HG03520 (cell line): ENCODE data around the gene MCM6.
"Not testable (repeated sequence)": the region's sequence is repeated elsewhere in the genome, so short reads cannot be mapped to it uniquely, and the experiment has no call there.

ENCODE experiments used
- ATAC-seq: cut with Tn5 transposase; IDR thresholded peaks from one replicate; pipeline ENCODE4 v1.9.1; 2021; ENCODE audit warnings: mild to moderate bottlenecking, moderate library complexity; ENCODE audit not compliant: unreplicated experiment

The MCM6 gene

DNA sequence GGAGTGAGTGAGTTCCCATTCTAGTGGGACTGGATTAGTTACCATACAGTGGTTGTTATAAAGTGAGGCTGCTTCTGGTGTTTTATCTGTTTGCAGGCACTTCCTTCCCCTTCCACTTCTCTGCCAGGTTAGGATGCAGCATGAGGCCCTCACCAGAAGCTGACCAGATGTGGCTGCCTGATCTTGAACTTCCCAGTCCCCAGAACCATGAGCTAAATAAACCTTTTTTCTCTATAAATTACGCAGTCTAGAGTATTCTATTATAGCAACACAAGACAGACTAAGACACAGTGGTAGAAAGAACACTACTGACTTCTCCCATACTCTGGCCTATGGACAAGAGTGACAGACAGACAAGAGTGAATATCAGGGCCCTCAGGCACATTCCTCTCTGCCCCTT, 53.4 kb downstream of the MCM6 start:
- no peak for ATAC-seq

DNA sequence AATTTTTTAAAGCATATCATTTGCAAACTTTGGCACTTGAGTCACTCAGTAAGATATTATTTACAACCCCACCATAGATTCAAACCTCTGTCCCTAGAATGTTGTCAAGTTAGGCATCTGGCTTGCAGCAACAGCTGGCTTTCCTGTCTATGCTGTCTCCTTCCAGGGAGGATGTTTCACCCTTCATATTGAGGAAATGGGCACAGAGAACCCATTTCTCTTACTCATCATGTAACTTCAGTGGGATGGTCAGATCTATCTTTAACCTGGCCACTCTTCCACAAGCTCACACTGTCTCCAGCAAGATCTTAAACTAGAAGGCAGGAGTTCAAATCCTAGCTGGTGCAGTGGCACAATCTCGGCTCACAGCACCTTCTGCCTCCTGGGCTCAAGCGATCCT, 55.1 kb downstream of the MCM6 start:
- ATAC-seq = no peak

DNA sequence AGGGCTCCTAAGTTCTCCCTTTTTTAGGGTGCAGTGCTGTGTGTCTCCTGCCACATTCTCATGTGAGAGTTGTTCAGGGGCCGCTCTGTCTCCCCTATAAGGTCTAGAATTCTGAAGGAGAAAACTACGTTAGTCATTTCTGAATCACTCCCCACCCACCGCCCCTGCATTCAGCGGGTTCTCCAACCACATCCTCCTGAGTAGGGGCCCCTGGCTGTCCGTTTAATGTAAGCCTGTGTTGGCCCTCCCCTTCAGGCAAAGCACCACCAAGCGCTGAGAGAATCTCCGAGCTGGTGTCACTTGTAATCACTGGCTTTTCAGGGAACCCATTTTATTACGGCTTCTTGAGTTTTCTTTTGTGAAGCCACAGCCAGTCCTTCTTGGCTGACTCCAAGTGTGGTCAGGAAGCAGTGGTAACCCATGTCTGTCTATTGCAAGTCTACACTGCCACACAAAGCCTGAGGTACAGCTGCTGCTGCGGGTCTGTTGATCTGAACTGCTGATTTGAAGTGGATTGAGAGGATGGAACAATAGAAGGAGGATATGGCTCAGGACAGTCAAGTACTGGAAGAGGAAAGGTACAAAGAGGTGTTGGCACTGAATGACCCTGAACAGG, 56.1 kb downstream of the MCM6 start:
- ATAC-seq = peak; percentile 88

DNA sequence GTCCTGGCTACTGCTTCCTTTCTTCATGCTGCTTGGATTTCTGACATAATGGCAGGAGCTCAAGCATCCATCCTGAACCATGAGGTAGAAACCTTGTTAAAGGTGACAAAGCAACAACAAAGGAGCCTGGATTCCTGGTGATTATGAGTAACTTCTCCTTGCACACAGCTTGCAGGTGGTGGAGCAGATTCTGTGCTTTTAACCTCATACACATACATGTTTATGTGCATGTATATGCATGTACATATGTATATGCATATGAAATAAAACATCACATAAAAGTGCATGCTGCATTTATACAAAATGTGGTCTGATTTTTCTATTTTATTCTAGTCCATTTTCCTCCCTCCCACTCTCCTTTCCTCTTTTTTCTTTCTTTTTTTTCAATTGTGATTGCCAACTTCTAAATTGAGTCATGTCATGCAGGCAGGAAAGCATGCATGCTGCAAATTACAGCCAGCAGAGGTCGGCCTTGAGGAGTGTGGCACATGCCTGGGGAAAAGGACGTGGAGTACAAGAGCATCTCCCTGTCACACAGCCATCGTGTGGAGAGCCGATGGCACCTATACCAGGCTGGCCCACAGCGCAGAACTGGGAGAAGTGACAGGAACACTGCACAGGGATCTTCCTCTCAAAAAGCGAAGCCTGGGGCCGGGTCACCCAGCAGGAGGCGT, 57.2 kb downstream of the MCM6 start:
- no peak for ATAC-seq

- ATAC-seq = no peak
Measured at GRCh38 chr2:135817951-135818350, 58.3 kb downstream of the MCM6 start.

- ATAC-seq = no peak
Measured at GRCh38 chr2:135817466-135817865, 58.8 kb downstream of the MCM6 start.

DNA sequence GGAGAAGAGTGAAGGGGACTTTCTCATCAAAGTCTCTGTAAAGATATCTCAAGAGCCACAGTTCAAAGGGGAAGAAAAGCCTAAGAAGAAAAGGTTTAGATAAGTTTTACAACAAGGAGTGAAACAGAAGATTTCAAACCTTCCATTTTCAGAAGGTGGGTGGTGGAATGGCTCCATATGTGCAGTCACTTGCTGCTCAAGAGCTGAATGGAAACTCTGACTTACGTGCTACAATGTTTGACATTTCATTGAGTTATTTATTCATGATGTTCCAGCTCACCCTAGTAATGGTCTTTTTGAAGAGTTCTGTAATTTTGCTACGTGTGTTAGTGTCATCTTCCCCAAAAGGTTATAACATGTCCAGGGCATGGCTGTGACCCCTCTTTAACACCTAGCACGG, 61.0 kb downstream of the MCM6 start:
- ATAC-seq = no peak

DNA sequence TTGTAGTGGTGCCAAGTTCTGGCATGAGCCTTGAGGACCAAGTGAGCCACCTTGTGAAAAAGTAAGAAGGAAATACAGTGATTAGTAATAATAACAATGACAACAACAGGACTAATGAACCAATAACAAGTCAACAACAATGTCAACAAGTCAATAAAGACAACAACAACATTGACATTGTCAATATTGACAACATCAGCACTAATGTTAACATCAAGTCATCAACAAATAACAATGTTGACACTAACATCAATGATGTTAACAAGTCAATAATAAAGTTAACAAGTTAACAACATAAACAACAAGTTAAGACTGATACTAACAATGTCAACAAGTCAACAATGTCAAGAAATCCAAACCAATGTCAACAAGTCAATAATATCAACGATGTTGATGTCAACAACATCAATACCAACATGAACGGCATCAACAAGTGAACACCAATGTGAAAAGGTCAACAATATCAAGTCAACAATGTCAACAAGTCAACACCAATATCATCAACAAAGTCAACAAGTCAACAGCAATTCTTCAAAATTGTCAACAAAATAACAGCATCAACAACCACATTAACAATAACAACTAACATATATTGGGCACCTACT, 63.2 kb downstream of the MCM6 start:
- no peak for ATAC-seq

GRCh38 chr2:135807874-135808273, 68.4 kb downstream of the MCM6 start:
- ATAC-seq = not testable (repeated sequence)

GRCh38 chr2:135803278-135803677, 73.0 kb downstream of the MCM6 start:
- no peak for ATAC-seq

GRCh38 chr2:135802350-135802749, 73.9 kb downstream of the MCM6 start:
- ATAC-seq = no peak

GRCh38 chr2:135800513-135801460, 75.5 kb downstream of the MCM6 start:
- ATAC-seq = no peak

DNA sequence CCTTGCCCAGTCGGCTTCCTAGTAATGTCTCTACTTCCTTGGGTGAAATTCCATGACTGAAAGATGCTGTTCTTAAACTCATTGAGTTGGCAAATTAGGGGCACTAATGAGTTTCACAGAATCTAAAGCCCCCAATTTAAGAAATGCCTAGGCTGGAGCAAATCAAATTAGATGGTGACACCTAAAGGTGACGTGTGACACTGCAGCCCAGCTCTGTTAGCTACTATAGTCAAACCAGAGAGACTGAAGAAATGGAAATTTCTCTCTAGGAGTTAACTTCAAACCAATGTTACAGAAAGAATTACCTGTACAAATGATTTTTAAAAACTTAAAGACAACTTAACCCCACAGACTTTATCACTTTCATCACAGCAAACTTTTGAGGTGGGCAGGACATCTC, 76.5 kb downstream of the MCM6 start:
- ATAC-seq = no peak

DNA sequence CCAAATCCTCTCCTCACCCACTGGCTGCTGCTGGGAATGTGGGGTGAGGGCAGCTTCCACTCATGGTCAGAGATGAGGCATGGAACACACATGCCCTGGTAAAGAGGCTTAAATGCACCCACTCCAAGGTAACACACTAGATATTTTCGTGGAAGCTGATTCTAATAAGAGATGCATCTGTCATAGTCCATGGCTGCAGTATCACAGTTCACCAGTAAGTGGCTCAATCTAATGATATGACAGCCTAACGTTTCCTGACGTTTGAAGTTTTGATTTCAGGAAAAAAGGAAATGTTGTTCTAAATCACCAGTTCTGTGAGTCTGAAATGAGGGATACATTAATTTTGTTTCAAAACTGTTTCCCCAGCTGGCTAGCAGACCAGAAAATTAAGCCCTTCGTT, 77.5 kb downstream of the MCM6 start:
- ATAC-seq = no peak

DNA sequence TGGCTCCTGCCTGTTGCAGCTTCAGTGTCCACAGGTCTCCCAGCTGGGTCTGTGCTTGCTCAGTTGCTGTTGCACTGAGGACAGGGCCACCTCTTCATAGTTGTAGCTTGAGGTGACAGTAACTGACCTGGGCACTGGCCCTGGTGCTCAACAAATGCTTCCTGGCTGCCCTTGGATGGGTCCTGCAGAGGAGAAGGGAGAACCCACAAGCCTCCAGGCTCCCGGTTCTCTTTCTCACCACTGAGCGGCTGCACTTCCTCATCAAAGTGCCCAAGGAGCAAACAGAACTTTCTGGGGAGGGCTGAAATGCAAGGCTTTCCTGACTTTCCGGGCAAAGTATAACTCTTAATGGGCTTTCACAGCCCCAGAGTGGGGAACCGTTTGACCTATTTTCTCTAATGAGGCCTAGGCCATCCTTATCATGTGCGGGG, 78.0 kb downstream of the MCM6 start:
- no peak for ATAC-seq

DNA sequence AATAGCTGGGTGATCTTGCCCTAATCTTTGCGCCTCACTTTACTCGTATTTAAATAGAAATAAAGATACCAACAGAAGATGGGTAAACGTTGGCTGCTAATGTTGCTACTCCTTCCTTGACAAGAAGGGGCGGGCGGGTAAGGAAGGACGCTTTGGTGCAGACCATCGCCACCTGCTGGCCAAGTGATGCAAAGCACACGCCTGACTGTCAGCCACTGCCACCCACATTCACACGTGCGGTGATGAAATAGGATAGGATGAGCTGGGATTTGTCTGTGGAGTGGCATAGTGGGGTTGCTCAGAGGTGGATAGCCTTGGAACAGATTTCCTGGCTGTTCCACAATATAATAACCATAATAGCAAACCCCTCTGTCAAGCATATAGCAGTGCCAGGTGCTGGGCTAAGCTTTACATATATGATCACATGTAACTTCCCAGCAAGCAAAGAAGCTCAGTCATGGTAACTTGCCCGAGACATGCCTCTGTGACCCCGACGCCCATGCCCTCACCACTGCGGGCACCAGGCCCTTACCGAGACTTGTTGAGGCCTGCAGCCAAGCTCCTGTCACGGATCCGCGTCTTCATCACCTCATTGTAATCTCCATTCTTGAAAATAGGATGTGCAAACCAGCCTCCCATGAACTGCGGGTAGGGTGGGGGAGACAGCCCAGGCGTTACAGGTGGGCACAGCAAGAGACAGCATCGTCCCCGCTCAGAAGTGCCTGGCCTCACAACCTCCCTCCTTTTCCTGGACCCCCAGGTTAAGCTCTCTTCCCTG, 78.6 kb downstream of the MCM6 start:
- peak; percentile 81 for ATAC-seq

DNA sequence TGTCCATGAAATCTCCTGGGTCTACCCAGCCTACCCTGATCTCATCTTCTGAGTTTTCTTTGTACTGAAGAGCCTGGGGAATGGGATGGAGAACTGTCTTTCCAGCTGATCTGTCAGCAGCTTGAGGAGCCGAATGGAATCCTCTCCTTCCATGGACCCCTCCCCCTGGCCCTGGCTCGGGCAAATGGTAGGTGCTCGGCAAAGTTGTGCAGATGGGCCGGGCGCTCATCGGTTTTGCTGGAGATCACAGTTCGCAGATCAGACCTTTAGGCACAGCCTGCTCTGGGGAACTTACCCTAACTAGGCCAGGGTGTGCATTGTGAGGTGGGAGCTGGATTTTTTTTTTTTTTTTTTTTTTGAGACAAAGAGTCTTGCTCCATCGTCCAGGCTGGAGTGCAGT, 79.6 kb downstream of the MCM6 start:
- ATAC-seq = no peak

DNA sequence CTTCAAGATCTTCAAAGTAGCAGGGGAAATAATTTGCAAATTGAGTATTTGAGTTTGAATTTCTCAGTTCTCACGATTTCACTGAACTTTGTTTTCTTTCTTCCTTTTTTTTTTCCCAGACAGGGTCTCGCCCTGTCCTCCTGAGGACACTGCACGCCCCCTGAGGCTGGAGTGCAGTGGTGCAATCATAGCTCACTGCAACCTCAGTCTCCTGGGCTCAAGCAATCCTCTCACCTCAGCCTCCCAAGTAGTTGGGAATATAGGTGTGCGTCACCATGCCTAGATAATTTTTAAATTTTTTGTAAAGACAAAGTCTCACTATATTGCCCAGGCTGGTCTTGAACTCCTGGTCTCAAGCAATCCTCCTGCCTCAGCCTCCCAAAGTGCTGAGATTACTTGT, 80.6 kb downstream of the MCM6 start:
- not testable (repeated sequence) for ATAC-seq

- ATAC-seq = no peak
Measured at GRCh38 chr2:135792401-135793150, 83.7 kb downstream of the MCM6 start.
